Testis (tissue), 3 donors: ENCODE results near the gene IL23A. TPM values are rescaled to one million over a fixed set of nuclear protein-coding genes. Genes with fewer than 3 reads are reported as not detected.

Source experiments
- DNase-seq: peaks from one replicate; pipeline ENCODE4 v3.0.0-alpha.2; 2019
- H3K27ac ChIP-seq, 2 donors: fragments of 200-600 bp; sonication (generic); one replicate each; pipeline ENCODE4 v1.5.1; 2019
- H3K27me3 ChIP-seq: fragments of 200-600 bp; sonication (generic); one replicate; pipeline ENCODE4 v1.5.1; 2019
- H3K36me3 ChIP-seq: fragments of 200-600 bp; sonication (generic); one replicate; pipeline ENCODE4 v1.5.1; 2017; ENCODE audit warnings: low read depth; ENCODE audit errors: missing control alignments
- H3K4me1 ChIP-seq: fragments of 200-600 bp; sonication (generic); one replicate; pipeline ENCODE4 v1.5.1; 2019
- H3K4me3 ChIP-seq, 2 donors: fragments of 200-600 bp; sonication (generic); one replicate each; pipeline ENCODE4 v1.5.1; 2017 to 2019
- H3K9me3 ChIP-seq: fragments of 200-600 bp; sonication (generic); one replicate; pipeline ENCODE4 v1.5.1; 2017
- POLR2A ChIP-seq: fragments of 450-650 bp; IDR thresholded peaks from one replicate; pipeline ENCODE4 v1.6.1; 2017; ENCODE audit warnings: antibody characterized with exemption, mild to moderate bottlenecking, moderate library complexity
- WGBS, 2 donors: methylation state at CpG; one replicate each; pipeline ENCODE4 v1.1.5; 2018; 5-methylcytosine and 5-hydroxymethylcytosine counted together
- intact Hi-C: fragments of 100-400 bp; cut with DNase I; formaldehyde crosslinking; loops from one replicate; pipeline ENCODE4 v1.15.1; 2023; ENCODE audit warnings: low total_unique reads
- polyA plus RNA-seq: library from polyadenylated mRNA; stranded (reverse); fragments of 350-450 nt; fragmentation: Illumina TruSeq; extraction: RNeasy Lipid Tissue Mini Kit (QIAGEN cat#74804); gene quantifications from one replicate; pipeline ENCODE4 v1.2.3, GENCODE V29; 2014; ENCODE audit warnings: low read depth, low replicate concordance; ENCODE audit not compliant: insufficient read depth
- total RNA-seq, 2 donors: library from RNA; depleted of rRNA; stranded (reverse); fragments of >200 nt; gene quantifications; one replicate each; pipeline ENCODE4 v1.2.3, GENCODE V29; 2016
- TF ChIP-seq, protein P1 (sequence below), 3 experiments: fragments of 450-650 bp in 2 of 3; fragments of 200-600 bp in 1 of 3; sonication (generic) in 1 of 3; IDR thresholded peaks; one replicate each; pipeline ENCODE4 v1.5.1; 2016 to 2019; ENCODE audit warnings: antibody characterized with exemption in 3 of 3, mild to moderate bottlenecking in 2 of 3, moderate library complexity in 1 of 3

Gene IL23A
- total and polyA plus RNA-seq, 3 donors from 2014 or later = 8.1 to 34.9 (median 8.4) TPM

GRCh38 chr12:56373515-56373914 is 34.8 kb downstream of the IL23A start:
- Histone ChIP-seq H3K9me3 (no peaks in the 10 kb centered on the region), H3K4me3 (no peak overlapping the region), H3K27me3 (no peaks in the 10 kb centered on the region), H3K36me3 (no peaks in the 10 kb centered on the region), H3K27ac (no peak overlapping the region), H3K4me1 (no peaks in the 10 kb centered on the region)
- intact Hi-C loops = no loop called here
- no peak for DNase-seq
- no peak for TF ChIP-seq POLR2A
- TF ChIP-seq, protein P1, sequence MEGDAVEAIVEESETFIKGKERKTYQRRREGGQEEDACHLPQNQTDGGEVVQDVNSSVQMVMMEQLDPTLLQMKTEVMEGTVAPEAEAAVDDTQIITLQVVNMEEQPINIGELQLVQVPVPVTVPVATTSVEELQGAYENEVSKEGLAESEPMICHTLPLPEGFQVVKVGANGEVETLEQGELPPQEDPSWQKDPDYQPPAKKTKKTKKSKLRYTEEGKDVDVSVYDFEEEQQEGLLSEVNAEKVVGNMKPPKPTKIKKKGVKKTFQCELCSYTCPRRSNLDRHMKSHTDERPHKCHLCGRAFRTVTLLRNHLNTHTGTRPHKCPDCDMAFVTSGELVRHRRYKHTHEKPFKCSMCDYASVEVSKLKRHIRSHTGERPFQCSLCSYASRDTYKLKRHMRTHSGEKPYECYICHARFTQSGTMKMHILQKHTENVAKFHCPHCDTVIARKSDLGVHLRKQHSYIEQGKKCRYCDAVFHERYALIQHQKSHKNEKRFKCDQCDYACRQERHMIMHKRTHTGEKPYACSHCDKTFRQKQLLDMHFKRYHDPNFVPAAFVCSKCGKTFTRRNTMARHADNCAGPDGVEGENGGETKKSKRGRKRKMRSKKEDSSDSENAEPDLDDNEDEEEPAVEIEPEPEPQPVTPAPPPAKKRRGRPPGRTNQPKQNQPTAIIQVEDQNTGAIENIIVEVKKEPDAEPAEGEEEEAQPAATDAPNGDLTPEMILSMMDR (IDR thresholded peaks at IDR 0.05) = no peak
- WGBS, 2 donors = 96 to 97% methylated on average over 1 of the region's 1 CpG

DNA sequence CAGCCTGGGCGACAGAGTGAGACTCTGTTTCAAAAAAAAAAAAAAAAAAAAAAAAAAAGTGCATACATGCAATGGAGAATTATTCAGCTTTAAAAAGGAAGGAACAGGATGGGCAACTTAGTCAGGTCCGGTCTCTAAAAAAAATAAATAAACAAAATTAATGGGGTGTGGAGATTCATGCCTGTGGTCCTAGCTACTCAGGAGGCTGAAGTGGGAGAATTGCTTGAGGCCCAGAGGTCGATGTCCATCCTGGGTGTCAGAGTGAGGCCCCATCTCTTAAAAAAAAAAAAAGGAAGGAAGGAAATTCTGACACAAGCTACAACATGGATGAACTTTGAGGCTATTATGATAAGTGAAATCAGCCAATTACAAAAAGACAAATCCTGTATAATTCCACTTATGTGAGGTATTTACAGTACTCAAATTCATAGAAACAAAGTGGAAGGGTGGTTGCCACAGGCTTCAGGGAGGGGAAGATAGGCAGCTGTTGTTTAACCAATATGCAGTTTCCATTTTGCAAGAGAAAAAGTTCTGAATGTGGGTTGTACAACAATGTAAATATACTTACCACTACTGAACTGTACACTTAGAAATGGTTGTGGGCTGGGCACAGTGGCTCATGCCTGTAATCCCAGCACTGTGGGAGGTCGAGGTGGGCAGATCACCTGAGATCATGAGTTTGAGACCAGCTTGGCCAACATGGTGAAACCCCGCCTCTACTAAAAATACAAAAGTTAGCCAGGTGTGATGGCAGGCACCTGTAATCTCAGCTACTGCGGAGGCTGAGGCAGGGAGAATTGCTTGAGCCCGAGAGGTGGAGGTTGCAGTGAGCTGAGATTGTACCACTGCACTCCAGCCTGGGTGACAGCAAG is 36.3 kb downstream of the IL23A start:
- TF ChIP-seq, protein P1 (IDR thresholded peaks at IDR 0.05) = no peak
- H3K9me3 ChIP-seq = no peaks in the 10 kb centered on the region
- H3K27me3 ChIP-seq = no peaks in the 10 kb centered on the region
- no peaks in the 10 kb centered on the region for H3K4me1 ChIP-seq
- H3K4me3 ChIP-seq = no peak overlapping the region
- no peaks in the 10 kb centered on the region for H3K36me3 ChIP-seq
- DNase-seq = no peak
- intact Hi-C loops = no loop called here
- 80% methylated on average over 7 of the region's 7 CpGs for WGBS, 2 donors
- H3K27ac ChIP-seq = no peak overlapping the region

- Histone ChIP-seq H3K27ac (no peak overlapping the region), H3K4me1 (no peaks in the 10 kb centered on the region), H3K9me3 (no peaks in the 10 kb centered on the region), H3K4me3 (no peak overlapping the region), H3K36me3 (no peaks in the 10 kb centered on the region), H3K27me3 (no peaks in the 10 kb centered on the region)
- TF ChIP-seq, protein P1 (IDR thresholded peaks at IDR 0.05) = no peak
- TF ChIP-seq POLR2A = no peak
- no peak for DNase-seq
- intact Hi-C loops = no loop called here
- WGBS, 2 donors = 78 to 79% methylated on average over 11 of the region's 11 CpGs
Measured at GRCh38 chr12:56375598-56376434, 37.1 kb downstream of the IL23A start.

GRCh38 chr12:56377310-56377988 is 38.8 kb downstream of the IL23A start:
- no peaks in the 10 kb centered on the region for H3K36me3 ChIP-seq
- no peak for DNase-seq
- no peaks in the 10 kb centered on the region for H3K9me3 ChIP-seq
- no peak overlapping the region for H3K27ac ChIP-seq
- no peaks in the 10 kb centered on the region for H3K27me3 ChIP-seq
- 69 to 79% methylated on average over 4 of the region's 4 CpGs for WGBS, 2 donors
- H3K4me3 ChIP-seq = no peak overlapping the region
- TF ChIP-seq, protein P1 (IDR thresholded peaks at IDR 0.05) = no peak
- TF ChIP-seq POLR2A = no peak
- intact Hi-C loops = no loop called here
- no peaks in the 10 kb centered on the region for H3K4me1 ChIP-seq
